ENCODE measurements around the gene PPP5C. TPM values are rescaled to one million over a fixed set of nuclear protein-coding genes. Genes with fewer than 3 reads are reported as not detected.

Gene PPP5C
- total RNA-seq, 2 donors from 2014 or later = 87.4 to 153 TPM

Other genes starting within 250 kb of the PPP5C start
- gene IGFL3, start 222.4 kb upstream of the PPP5C start, total RNA-seq = not detected
- gene IGFL2, start 198.8 kb upstream of the PPP5C start, total RNA-seq = not detected
- not detected for gene IGFL1, start 117.3 kb upstream of the PPP5C start, total RNA-seq
- not detected for gene HIF3A, start 50.0 kb upstream of the PPP5C start, total RNA-seq
- not detected for gene CCDC8, start 66.5 kb downstream of the PPP5C start, total RNA-seq
- not detected for gene PNMA8C, start 81.8 kb downstream of the PPP5C start, total RNA-seq
- not detected for gene PNMA8A, start 124.5 kb downstream of the PPP5C start, total RNA-seq
- not detected for gene PNMA8B, start 148.8 kb downstream of the PPP5C start, total RNA-seq